Measurements from ENCODE around the gene NECAB3. TPM values are rescaled to one million over a fixed set of nuclear protein-coding genes. Genes with fewer than 3 reads are reported as not detected.

Gene NECAB3
- total RNA-seq, 1 experiment from 2014 or later, result 43.5 TPM

- H3K4me3 ChIP-seq (ENCODE audit: low read length), result no peak overlapping the region
- H3K36me3 ChIP-seq (ENCODE audit: low read depth, low read length), result peaks cover 15% of the 10 kb centered on the region
- H3K4me2 ChIP-seq (ENCODE audit: low read length), result no peak overlapping the region
- no peaks in the 10 kb centered on the region for H4K20me1 ChIP-seq (ENCODE audit: low read length)
- TF ChIP-seq CTCF (conservative IDR thresholded peaks at IDR 0.05; ENCODE audit: low read depth, low read length), result no peak
- TF ChIP-seq EZH2 (IDR thresholded peaks at IDR 0.05; ENCODE audit: low read length, unreplicated experiment), result no peak
- TF ChIP-seq EZH2phosphoT487 (IDR thresholded peaks at IDR 0.05; ENCODE audit: borderline replicate concordance, low read length), result no peak
- H3K9me3 ChIP-seq (ENCODE audit: low read length), result no peaks in the 10 kb centered on the region
- BruUV-seq (replicated peaks), result no TSS peak
- ChIA-PET POLR2A (ENCODE audit: unreplicated experiment) (no interaction called here), CTCF (no interaction called here)
- no peak overlapping the region for H3K9ac ChIP-seq (ENCODE audit: low read length)
- no peak for DNase-seq
- H2AFZ ChIP-seq (ENCODE audit: low read length), result no peak overlapping the region
- H3K27ac ChIP-seq (ENCODE audit: low read length), result no peak overlapping the region
- peaks cover 41% of the 10 kb centered on the region for H3K4me1 ChIP-seq (ENCODE audit: insufficient read depth, low read length)
- no peaks in the 10 kb centered on the region for H3F3A ChIP-seq (ENCODE audit: low read length, unreplicated experiment)
- no peaks in the 10 kb centered on the region for H3K9me2 ChIP-seq (replicated peaks; ENCODE audit: low read length)
- H3K79me2 ChIP-seq (ENCODE audit: low read length), result no peaks in the 10 kb centered on the region
- ATAC-seq, result no peak
- no peaks in the 10 kb centered on the region for H3K27me3 ChIP-seq (ENCODE audit: low read length)
- intact Hi-C loops (cut with micrococcal nuclease), result loop anchor here (5.0 kb wide), 2 partner anchors 87 to 132 kb away; no protein-coding TSS in a partner anchor
These were observed 25.0 kb downstream of the NECAB3 start for GRCh38 chr20:33649201-33649681.

GRCh38 chr20:33648396-33649004 is 25.7 kb downstream of the NECAB3 start:
- no TSS peak for BruUV-seq (replicated peaks)
- DNase-seq (peak; percentile 48), ATAC-seq (peak; percentile 40)
- Histone ChIP-seq H3K4me2 (ENCODE audit: low read length) (peak overlapping the region; percentile 79), H3K27ac (ENCODE audit: low read length) (peak overlapping the region; percentile 58), H3K9me3 (ENCODE audit: low read length) (no peaks in the 10 kb centered on the region), H3F3A (ENCODE audit: low read length, unreplicated experiment) (no peaks in the 10 kb centered on the region), H3K4me3 (ENCODE audit: low read length) (peak overlapping the region; percentile 36; the same call in 1 of the 2 replicates), H3K9ac (ENCODE audit: low read length) (no peak overlapping the region), H3K79me2 (ENCODE audit: low read length) (no peaks in the 10 kb centered on the region), H3K4me1 (ENCODE audit: insufficient read depth, low read length) (peaks cover 34% of the 10 kb centered on the region), H3K36me3 (ENCODE audit: low read depth, low read length) (peaks cover 15% of the 10 kb centered on the region), H2AFZ (ENCODE audit: low read length) (0 out of 2 replicates have a peak overlapping the region, but pooled peaks have one; percentile 3), H4K20me1 (ENCODE audit: low read length) (no peaks in the 10 kb centered on the region), H3K9me2 (replicated peaks; ENCODE audit: low read length) (no peaks in the 10 kb centered on the region), H3K27me3 (ENCODE audit: low read length) (no peaks in the 10 kb centered on the region)
- POLR2A ChIA-PET (ENCODE audit: unreplicated experiment), result interaction anchor here (1.0 to 1.4 kb wide), 2 partner anchors 126 to 159 kb away, joined by 6 to 11 read pairs; partner anchors contain the start of gene CBFA2T2
- TF ChIP-seq EZH2phosphoT487 (IDR thresholded peaks at IDR 0.05; ENCODE audit: borderline replicate concordance, low read length), result no peak
- no peak for TF ChIP-seq EZH2 (IDR thresholded peaks at IDR 0.05; ENCODE audit: low read length, unreplicated experiment)
- no peak for TF ChIP-seq CTCF (conservative IDR thresholded peaks at IDR 0.05; ENCODE audit: low read depth, low read length)
- CTCF ChIA-PET, result interaction anchor here (1.5 kb wide), 1 partner anchor 94 kb away, joined by 12 read pairs; no protein-coding TSS in a partner anchor
- intact Hi-C loops (cut with micrococcal nuclease), result loop anchor here (5.0 kb wide), 2 partner anchors 86 to 131 kb away; no protein-coding TSS in a partner anchor
